Measurements from ENCODE around the gene FAT2.

GRCh38 chr5:151622367-151623088 lies 31.4 kb upstream of the FAT2 start:
- no peak for TF ChIP-seq POLR2AphosphoS5 (IDR thresholded peaks at IDR 0.05; ENCODE audit: low read depth)
- TF ChIP-seq REST (IDR thresholded peaks at IDR 0.05; ENCODE audit: insufficient replicate concordance, low read depth), result no peak
- no peak for TF ChIP-seq GABPA (IDR thresholded peaks at IDR 0.05; ENCODE audit: low read depth)
- TF ChIP-seq CTCF (IDR thresholded peaks at IDR 0.05; ENCODE audit: insufficient read depth, low read length), result no peak
